AG04450 (cell line): Measurements from ENCODE around the gene CBFB. TPM values are rescaled to one million over a fixed set of nuclear protein-coding genes. Genes with fewer than 3 reads are reported as not detected.
"Not testable (repeated sequence)": the region's sequence is repeated elsewhere in the genome, so short reads cannot be mapped to it uniquely, and the experiment has no call there.

Source experiments
- CTCF ChIA-PET: fragments of 300-600, 350-600 bp; formaldehyde crosslinking; extraction: SDS; loops from one replicate; lab custom pipeline; 2022; ENCODE audit warnings: antibody characterized with exemption, inconsistent platforms; lab: Charles Lee
- POLR2A ChIA-PET: fragments of 350-600 bp; formaldehyde crosslinking; extraction: SDS; loops from one replicate; lab custom pipeline; 2021; ENCODE audit warnings: antibody characterized with exemption, inconsistent platforms; lab: Yijun Ruan, JAX
- DNase-seq: peaks from one replicate; pipeline ENCODE4 v3.0.0-alpha.2; 2011; ENCODE audit warnings: low read depth, low spot score
- H3K27ac ChIP-seq: one replicate; pipeline ENCODE4 v1.5.1; 2012; ENCODE audit warnings: low read depth, low read length, control low read depth
- H3K27me3 ChIP-seq: one replicate; pipeline ENCODE4 v1.6.0; 2012; ENCODE audit warnings: low read length; ENCODE audit not compliant: control insufficient read depth, insufficient read depth
- H3K4me3 ChIP-seq: 2 replicates; pipeline ENCODE4 v1.5.1; 2011; ENCODE audit warnings: mild to moderate bottlenecking, low read depth, low read length, control low read depth
- H3K9me3 ChIP-seq: 2 replicates; pipeline ENCODE4 v1.5.1; 2012; ENCODE audit warnings: low read length; ENCODE audit not compliant: control insufficient read depth, insufficient read depth
- CTCF ChIP-seq: IDR thresholded peaks from 2 replicates; pipeline ENCODE4 v1.5.1; 2011; ENCODE audit warnings: low read depth, low read length, control low read depth, inconsistent platforms
- polyA plus RNA-seq: library from polyadenylated mRNA; depleted of rRNA; stranded (reverse); fragments of >200 nt; gene quantifications from 2 replicates; pipeline ENCODE4 v1.2.3, GENCODE V29; 2011

CBFB gene
- polyA plus RNA-seq, 1 experiment: 46.1 TPM

- Histone ChIP-seq H3K4me3 (no peak overlapping the region), H3K27me3 (no peaks in the 10 kb centered on the region), H3K27ac (no peak overlapping the region), H3K9me3 (no peaks in the 10 kb centered on the region; the same call in 1 of the 2 replicates)
- ChIA-PET CTCF (interaction anchor here (0.6 to 1.4 kb wide), 6 partner anchors 17 to 469 kb away, joined by 3 to 4 read pairs (median 3); no protein-coding TSS in a partner anchor), POLR2A (no interaction called here)
- no peak for TF ChIP-seq CTCF
- DNase-seq: no peak
These were observed 88.8 kb downstream of the CBFB start for GRCh38 chr16:67117716-67118115.

GRCh38 chr16:67120025-67120424 lies 91.1 kb downstream of the CBFB start:
- no peaks in the 10 kb centered on the region for H3K27me3 ChIP-seq
- H3K27ac ChIP-seq: peak overlapping the region; percentile 2
- CTCF ChIA-PET: interaction anchor here (1.4 to 1.6 kb wide), 2 partner anchors 19 to 35 kb away, joined by 4 to 7 read pairs; no protein-coding TSS in a partner anchor
- DNase-seq: no peak
- no peak for TF ChIP-seq CTCF
- POLR2A ChIA-PET: no interaction called here
- H3K4me3 ChIP-seq: no peak overlapping the region
- no peaks in the 10 kb centered on the region; the same call in 1 of the 2 replicates for H3K9me3 ChIP-seq

GRCh38 chr16:67122799-67123198 lies 93.8 kb downstream of the CBFB start:
- H3K27ac ChIP-seq, POLR2A ChIA-PET, CTCF ChIA-PET, DNase-seq, H3K9me3 ChIP-seq, H3K27me3 ChIP-seq, H3K4me3 ChIP-seq: not testable (repeated sequence)

GRCh38 chr16:67128417-67128816 lies 99.5 kb downstream of the CBFB start:
- ChIA-PET CTCF (interaction anchor here (1.3 kb wide), 1 partner anchor 27 kb away, joined by 4 read pairs; no protein-coding TSS in a partner anchor), POLR2A (no interaction called here)
- H3K27me3 ChIP-seq: no peaks in the 10 kb centered on the region
- no peak for TF ChIP-seq CTCF
- H3K27ac ChIP-seq: no peak overlapping the region
- no peak overlapping the region for H3K4me3 ChIP-seq
- no peak for DNase-seq
- H3K9me3 ChIP-seq: no peaks in the 10 kb centered on the region

- Histone ChIP-seq H3K27me3 (no peaks in the 10 kb centered on the region), H3K9me3 (no peaks in the 10 kb centered on the region), H3K27ac (no peak overlapping the region), H3K4me3 (no peak overlapping the region)
- no peak for TF ChIP-seq CTCF
- ChIA-PET CTCF (interaction anchor here (1.3 to 2.1 kb wide), 2 partner anchors 26 kb away, joined by 4 to 6 read pairs; no protein-coding TSS in a partner anchor), POLR2A (no interaction called here)
- no peak for DNase-seq
These were observed 99.9 kb downstream of the CBFB start for GRCh38 chr16:67128887-67129286.
